Neutrophil (primary cell): ENCODE results near the gene TMTC1.

Experiments
- H3K27ac ChIP-seq: fragments of 200-600 bp; sonication (generic); 2 replicates; pipeline ENCODE4 v1.5.1; 2016; ENCODE audit warnings: mild to moderate bottlenecking, moderate library complexity
- H3K27me3 ChIP-seq: fragments of 200-600 bp; sonication (generic); 2 replicates; pipeline ENCODE4 v1.6.0; 2016; ENCODE audit warnings: mild to moderate bottlenecking
- H3K36me3 ChIP-seq: fragments of 200-600 bp; sonication (generic); 2 replicates; pipeline ENCODE4 v1.5.1; 2017
- H3K4me1 ChIP-seq, 2 experiments: fragments of 200-600 bp in 1 of 2; sonication (generic) in 1 of 2; 1 replicate in 1 of 2; 2 replicates in 1 of 2; pipeline versions ENCODE4 v1.5.1 to v1.6.1; 2013 to 2016; ENCODE audit warnings: low read depth in 1 of 2, low read length in 1 of 2, mild to moderate bottlenecking in 1 of 2, moderate library complexity in 1 of 2; ENCODE audit not compliant: control insufficient read depth in 1 of 2, insufficient read depth in 1 of 2
- H3K4me3 ChIP-seq, 2 experiments: fragments of 200-600 bp in 1 of 2; sonication (generic) in 1 of 2; 1 replicate in 1 of 2; 2 replicates in 1 of 2; pipeline ENCODE4 v1.5.1; 2013 to 2016; ENCODE audit warnings: low read depth in 1 of 2, low read length in 1 of 2, mild to moderate bottlenecking in 1 of 2, moderate library complexity in 1 of 2
- H3K9me3 ChIP-seq: fragments of 200-600 bp; sonication (generic); 2 replicates; pipeline ENCODE4 v1.5.1; 2016
- CTCF ChIP-seq: fragments of 200-600 bp; sonication (generic); IDR thresholded peaks from 2 replicates; pipeline ENCODE4 v1.5.1; 2016; ENCODE audit warnings: antibody characterized with exemption

TMTC1 gene

GRCh38 chr12:29709496-29710040 lies 74.2 kb downstream of the TMTC1 start:
- TF ChIP-seq CTCF, result no peak
- Histone ChIP-seq H3K4me3 (no peak overlapping the region), H3K27ac (no peak overlapping the region), H3K4me1 (peaks cover 0 to 24% of the 10 kb centered on the region in 2 experiments), H3K36me3 (no peaks in the 10 kb centered on the region), H3K27me3 (peaks cover 21% of the 10 kb centered on the region), H3K9me3 (no peaks in the 10 kb centered on the region)

- Histone ChIP-seq H3K27me3 (peaks cover 21% of the 10 kb centered on the region), H3K36me3 (no peaks in the 10 kb centered on the region), H3K4me3 (no peak overlapping the region), H3K27ac (no peak overlapping the region), H3K9me3 (no peaks in the 10 kb centered on the region), H3K4me1 (peaks cover 0 to 24% of the 10 kb centered on the region in 2 experiments)
- TF ChIP-seq CTCF, result no peak
Measured at GRCh38 chr12:29709054-29709453, 74.7 kb downstream of the TMTC1 start.

GRCh38 chr12:29707846-29708245 lies 75.9 kb downstream of the TMTC1 start:
- Histone ChIP-seq H3K4me3 (no peak overlapping the region), H3K27me3 (peaks cover 21% of the 10 kb centered on the region), H3K9me3 (no peaks in the 10 kb centered on the region), H3K4me1 (peaks cover 0 to 14% of the 10 kb centered on the region in 2 experiments), H3K27ac (no peak overlapping the region), H3K36me3 (no peaks in the 10 kb centered on the region)
- no peak for TF ChIP-seq CTCF

- no peak for TF ChIP-seq CTCF
- H3K9me3 ChIP-seq, result no peaks in the 10 kb centered on the region
- H3K4me1 ChIP-seq, result peaks cover 0 to under 1% of the 10 kb centered on the region in 2 experiments
- H3K27ac ChIP-seq, result no peak overlapping the region
- no peaks in the 10 kb centered on the region for H3K36me3 ChIP-seq
- no peak overlapping the region for H3K4me3 ChIP-seq
- H3K27me3 ChIP-seq, result peaks cover 21% of the 10 kb centered on the region
Measured at GRCh38 chr12:29706311-29706710, 77.4 kb downstream of the TMTC1 start.

GRCh38 chr12:29703528-29703927 lies 80.2 kb downstream of the TMTC1 start:
- Histone ChIP-seq H3K27ac (no peak overlapping the region), H3K27me3 (peaks cover 26% of the 10 kb centered on the region), H3K4me3 (no peak overlapping the region), H3K9me3 (no peaks in the 10 kb centered on the region), H3K36me3 (no peaks in the 10 kb centered on the region), H3K4me1 (no peaks in the 10 kb centered on the region)
- TF ChIP-seq CTCF, result no peak

GRCh38 chr12:29702972-29703371 lies 80.8 kb downstream of the TMTC1 start:
- Histone ChIP-seq H3K27me3 (peaks cover 27% of the 10 kb centered on the region), H3K4me3 (no peak overlapping the region), H3K4me1 (no peaks in the 10 kb centered on the region), H3K27ac (no peak overlapping the region), H3K9me3 (no peaks in the 10 kb centered on the region), H3K36me3 (no peaks in the 10 kb centered on the region)
- TF ChIP-seq CTCF, result no peak
